OCI-LY7 (cell line): ENCODE measurements around the gene CLEC4G. TPM values are rescaled to one million over a fixed set of nuclear protein-coding genes. Genes with fewer than 3 reads are reported as not detected.

Experiments
- BruUV-seq: library from RNA; stranded (reverse); fragments of 400-500 nt; replicated peaks from 2 replicates; lab custom pipeline; 2021; lab: Mats Ljungman, UMichigan
- CTCF ChIA-PET: fragments of 300-600 bp; sonication (Branson Sonifier 250); formaldehyde crosslinking; loops from one replicate; lab custom pipeline; 2022; ENCODE audit warnings: antibody characterized with exemption; ENCODE audit not compliant: unreplicated experiment; lab: Charles Lee
- POLR2A ChIA-PET: fragments of 300-600 bp; sonication (Branson Sonifier 250); formaldehyde crosslinking; loops from one replicate; lab custom pipeline; 2022; ENCODE audit warnings: antibody characterized with exemption; lab: Charles Lee
- DNase-seq: peaks from one replicate; pipeline ENCODE4 v3.0.0-alpha.2; 2015; ENCODE audit warnings: low spot score
- H2AFZ ChIP-seq: fragments of 200-600 bp; sonication (generic), shearing (Covaris generic); 2 replicates; pipeline ENCODE4 v1.6.1; 2014; ENCODE audit warnings: mild to moderate bottlenecking, antibody characterized with exemption, low read length, moderate library complexity
- H3K27ac ChIP-seq: fragments of 200-600 bp; sonication (generic); 2 replicates; pipeline ENCODE4 v1.5.1; 2014; ENCODE audit warnings: mixed run types, low read depth, mild to moderate bottlenecking, moderate library complexity, low read length, inconsistent platforms; ENCODE audit not compliant: poor library complexity, severe bottlenecking
- H3K36me3 ChIP-seq: fragments of 200-600 bp; sonication (generic); 2 replicates; pipeline ENCODE4 v1.6.1; 2014; ENCODE audit warnings: mild to moderate bottlenecking, antibody characterized with exemption, low read length, moderate library complexity, mixed read lengths; ENCODE audit not compliant: insufficient read depth
- H3K4me1 ChIP-seq: fragments of 200-600 bp; sonication (generic); 2 replicates; pipeline ENCODE4 v1.5.1; 2014; ENCODE audit warnings: mild to moderate bottlenecking, low read length; ENCODE audit not compliant: insufficient read depth, poor library complexity, severe bottlenecking
- H3K4me2 ChIP-seq: fragments of 200-600 bp; sonication (generic); 2 replicates; pipeline ENCODE4 v1.6.1; 2014; ENCODE audit warnings: mild to moderate bottlenecking, low read length
- H3K4me3 ChIP-seq: fragments of 200-600 bp; sonication (generic); 2 replicates; pipeline ENCODE4 v1.5.1; 2014; ENCODE audit warnings: mild to moderate bottlenecking, low read depth, low read length; ENCODE audit not compliant: poor library complexity, severe bottlenecking
- H3K79me2 ChIP-seq: fragments of 200-600 bp; sonication (generic); 2 replicates; pipeline ENCODE4 v1.6.1; 2016; ENCODE audit warnings: low read depth, mild to moderate bottlenecking, low read length, moderate library complexity, mixed read lengths; ENCODE audit not compliant: insufficient read depth
- H3K9me2 ChIP-seq: fragments of 200-600 bp; sonication (generic); 2 replicates; pipeline ENCODE4 v1.6.1; 2016; ENCODE audit warnings: mild to moderate bottlenecking, low read length, mixed read lengths; ENCODE audit not compliant: insufficient read depth
- H3K9me3 ChIP-seq: fragments of 200-600 bp; sonication (generic); 2 replicates; pipeline ENCODE4 v1.6.1; 2014; ENCODE audit warnings: mild to moderate bottlenecking, mixed run types, low read length, mixed read lengths
- H4K20me1 ChIP-seq: fragments of 200-600 bp; sonication (generic); 2 replicates; pipeline ENCODE4 v1.6.1; 2014; ENCODE audit warnings: mild to moderate bottlenecking, antibody characterized with exemption, low read length, moderate library complexity, mixed read lengths; ENCODE audit not compliant: insufficient read depth
- EZH2phosphoT487 ChIP-seq: fragments of 200-600 bp; sonication (generic); IDR thresholded peaks from 2 replicates; pipeline ENCODE4 v1.6.1; 2018; ENCODE audit warnings: low read depth, borderline replicate concordance, mild to moderate bottlenecking, mixed run types, antibody characterized with exemption, low read length, moderate library complexity, mixed read lengths
- intact Hi-C: fragments of 100-400 bp; cut with micrococcal nuclease; formaldehyde crosslinking; loops from one replicate; pipeline ENCODE4 v1.10.0; 2022; ENCODE audit not compliant: unreplicated experiment
- total RNA-seq, 2 experiments: library from RNA; depleted of rRNA in 1 of 2; stranded (reverse); fragments of >200 nt in 1 of 2; shearing (Covaris generic) in 1 of 2; gene quantifications; 2 replicates each; pipeline ENCODE4 v1.2.3, GENCODE V29; 2014 to 2022
- TF ChIP-seq, protein P1 (sequence below): fragments of 200-600 bp; sonication (generic); conservative IDR thresholded peaks from 2 replicates; pipeline ENCODE4 v1.5.1; 2014; ENCODE audit warnings: mild to moderate bottlenecking, antibody characterized with exemption, low read length, moderate library complexity, mixed read lengths

CLEC4G gene
- total RNA-seq, 2 experiments from 2014 or later, result not detected

GRCh38 chr19:7678971-7679751 is 52.7 kb downstream of the CLEC4G start:
- Histone ChIP-seq H3K9me3 (no peaks in the 10 kb centered on the region), H2AFZ (peak overlapping the region; percentile 53; the same call in 1 of the 2 replicates), H3K4me3 (no peak overlapping the region), H3K79me2 (peaks cover 14% of the 10 kb centered on the region; the same call in 1 of the 2 replicates), H3K36me3 (peaks cover 23% of the 10 kb centered on the region), H3K4me2 (peak overlapping the region; percentile 19; the same call in 1 of the 2 replicates), H3K9me2 (no peaks in the 10 kb centered on the region), H3K27ac (no peak overlapping the region), H4K20me1 (no peaks in the 10 kb centered on the region), H3K4me1 (peaks cover 47% of the 10 kb centered on the region)
- ChIA-PET CTCF (no interaction called here), POLR2A (interaction anchor here (0.6 kb wide), 1 partner anchor 541 kb away, joined by 4 read pairs; no protein-coding TSS in a partner anchor)
- peak; percentile 76 for DNase-seq
- no peak for TF ChIP-seq EZH2phosphoT487
- TF ChIP-seq, protein P1, sequence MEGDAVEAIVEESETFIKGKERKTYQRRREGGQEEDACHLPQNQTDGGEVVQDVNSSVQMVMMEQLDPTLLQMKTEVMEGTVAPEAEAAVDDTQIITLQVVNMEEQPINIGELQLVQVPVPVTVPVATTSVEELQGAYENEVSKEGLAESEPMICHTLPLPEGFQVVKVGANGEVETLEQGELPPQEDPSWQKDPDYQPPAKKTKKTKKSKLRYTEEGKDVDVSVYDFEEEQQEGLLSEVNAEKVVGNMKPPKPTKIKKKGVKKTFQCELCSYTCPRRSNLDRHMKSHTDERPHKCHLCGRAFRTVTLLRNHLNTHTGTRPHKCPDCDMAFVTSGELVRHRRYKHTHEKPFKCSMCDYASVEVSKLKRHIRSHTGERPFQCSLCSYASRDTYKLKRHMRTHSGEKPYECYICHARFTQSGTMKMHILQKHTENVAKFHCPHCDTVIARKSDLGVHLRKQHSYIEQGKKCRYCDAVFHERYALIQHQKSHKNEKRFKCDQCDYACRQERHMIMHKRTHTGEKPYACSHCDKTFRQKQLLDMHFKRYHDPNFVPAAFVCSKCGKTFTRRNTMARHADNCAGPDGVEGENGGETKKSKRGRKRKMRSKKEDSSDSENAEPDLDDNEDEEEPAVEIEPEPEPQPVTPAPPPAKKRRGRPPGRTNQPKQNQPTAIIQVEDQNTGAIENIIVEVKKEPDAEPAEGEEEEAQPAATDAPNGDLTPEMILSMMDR, result peak; percentile 81
- BruUV-seq, result no TSS peak
- intact Hi-C loops, result loop anchor here (1.0 kb wide), 1 partner anchor 120 kb away; no protein-coding TSS in a partner anchor

Other genes with a start within 250 kb of the CLEC4G start
- gene PEX11G, start 243.1 kb downstream of the CLEC4G start, total RNA-seq (2014; rRNA removed; shearing (Covaris generic)), result not detected in 2 replicates
- not detected in 2 replicates for gene PEX11G, start 243.1 kb downstream of the CLEC4G start, total RNA-seq (2022)
- gene ZNF358, start 216.0 kb downstream of the CLEC4G start, total RNA-seq (2014; rRNA removed; shearing (Covaris generic)), result not detected in 2 replicates
- not detected in 2 replicates for gene ZNF358, start 216.0 kb downstream of the CLEC4G start, total RNA-seq (2022)
- 2.4 and 7.8 TPM in 2 replicates for gene MCOLN1, start 209.5 kb downstream of the CLEC4G start, total RNA-seq (2014; rRNA removed; shearing (Covaris generic))
- 16.7 and 18.3 TPM in 2 replicates for gene MCOLN1, start 209.5 kb downstream of the CLEC4G start, total RNA-seq (2022)
- 50.6 and 54.3 TPM in 2 replicates for gene PNPLA6, start 196.4 kb downstream of the CLEC4G start, total RNA-seq (2014; rRNA removed; shearing (Covaris generic))
- 92.4 and 93.0 TPM in 2 replicates for gene PNPLA6, start 196.4 kb downstream of the CLEC4G start, total RNA-seq (2022)
- gene CAMSAP3, start 136.2 kb downstream of the CLEC4G start, total RNA-seq (2014; rRNA removed; shearing (Covaris generic)), result 1.1 and 1.6 TPM in 2 replicates
- gene CAMSAP3, start 136.2 kb downstream of the CLEC4G start, total RNA-seq (2022), result 1.9 and 2.8 TPM in 2 replicates
- gene XAB2, start 102.6 kb downstream of the CLEC4G start, total RNA-seq (2014; rRNA removed; shearing (Covaris generic)), result 35.0 and 36.6 TPM in 2 replicates
- 39.7 and 39.9 TPM in 2 replicates for gene XAB2, start 102.6 kb downstream of the CLEC4G start, total RNA-seq (2022)
- 48.8 and 65.4 TPM in 2 replicates for gene PET100, start 102.3 kb downstream of the CLEC4G start, total RNA-seq (2014; rRNA removed; shearing (Covaris generic))
- 111 and 118 TPM in 2 replicates for gene PET100, start 102.3 kb downstream of the CLEC4G start, total RNA-seq (2022)
- 0.82 TPM in 1 of 2 replicates, not detected in the other for gene PCP2, start 98.4 kb downstream of the CLEC4G start, total RNA-seq (2014; rRNA removed; shearing (Covaris generic))
- 2.0 and 2.1 TPM in 2 replicates for gene PCP2, start 98.4 kb downstream of the CLEC4G start, total RNA-seq (2022)
- 27.7 and 43.0 TPM in 2 replicates for gene STXBP2, start 95.0 kb downstream of the CLEC4G start, total RNA-seq (2014; rRNA removed; shearing (Covaris generic))
- 121 and 138 TPM in 2 replicates for gene STXBP2, start 95.0 kb downstream of the CLEC4G start, total RNA-seq (2022)
- not detected in 2 replicates for gene RETN, start 63.1 kb downstream of the CLEC4G start, total RNA-seq (2014; rRNA removed; shearing (Covaris generic))
- not detected in 2 replicates for gene RETN, start 63.1 kb downstream of the CLEC4G start, total RNA-seq (2022)
- 0.22 and 0.28 TPM in 2 replicates for gene MCEMP1, start 55.0 kb downstream of the CLEC4G start, total RNA-seq (2014; rRNA removed; shearing (Covaris generic))
- not detected in 2 replicates for gene MCEMP1, start 55.0 kb downstream of the CLEC4G start, total RNA-seq (2022)
- gene TRAPPC5, start 51.3 kb downstream of the CLEC4G start, total RNA-seq (2014; rRNA removed; shearing (Covaris generic)), result 78.4 and 91.5 TPM in 2 replicates
- gene TRAPPC5, start 51.3 kb downstream of the CLEC4G start, total RNA-seq (2022), result 115 and 150 TPM in 2 replicates
- gene FCER2, start 30.0 kb downstream of the CLEC4G start, total RNA-seq (2014; rRNA removed; shearing (Covaris generic)), result 3.3 and 3.7 TPM in 2 replicates
- gene FCER2, start 30.0 kb downstream of the CLEC4G start, total RNA-seq (2022), result 3.9 and 4.6 TPM in 2 replicates
- gene CD209, start 15.4 kb upstream of the CLEC4G start, total RNA-seq (2014; rRNA removed; shearing (Covaris generic)), result not detected in 2 replicates
- gene CD209, start 15.4 kb upstream of the CLEC4G start, total RNA-seq (2022), result not detected in 2 replicates
- not detected in 2 replicates for gene CLEC4M, start 31.1 kb upstream of the CLEC4G start, total RNA-seq (2014; rRNA removed; shearing (Covaris generic))
- gene CLEC4M, start 31.1 kb upstream of the CLEC4G start, total RNA-seq (2022), result not detected in 2 replicates
- 2.7 and 7.4 TPM in 2 replicates for gene EVI5L, start 98.1 kb upstream of the CLEC4G start, total RNA-seq (2014; rRNA removed; shearing (Covaris generic))
- gene EVI5L, start 98.1 kb upstream of the CLEC4G start, total RNA-seq (2022), result 5.5 and 5.9 TPM in 2 replicates
- gene PRR36, start 142.3 kb upstream of the CLEC4G start, total RNA-seq (2014; rRNA removed; shearing (Covaris generic)), result not detected in 2 replicates
- 0.17 TPM in 1 of 2 replicates, not detected in the other for gene PRR36, start 142.3 kb upstream of the CLEC4G start, total RNA-seq (2022)
- 0.08 TPM in 1 of 2 replicates, not detected in the other for gene LRRC8E, start 156.4 kb upstream of the CLEC4G start, total RNA-seq (2014; rRNA removed; shearing (Covaris generic))
- gene LRRC8E, start 156.4 kb upstream of the CLEC4G start, total RNA-seq (2022), result not detected in 2 replicates
- gene MAP2K7, start 171.8 kb upstream of the CLEC4G start, total RNA-seq (2014; rRNA removed; shearing (Covaris generic)), result 19.4 and 23.2 TPM in 2 replicates
- 44.5 and 48.1 TPM in 2 replicates for gene MAP2K7, start 171.8 kb upstream of the CLEC4G start, total RNA-seq (2022)
- 0.13 TPM in 1 of 2 replicates, not detected in the other for gene TGFBR3L, start 182.7 kb upstream of the CLEC4G start, total RNA-seq (2014; rRNA removed; shearing (Covaris generic))
- gene TGFBR3L, start 182.7 kb upstream of the CLEC4G start, total RNA-seq (2022), result 0.61 and 0.74 TPM in 2 replicates
- 4.9 and 21.6 TPM in 2 replicates for gene SNAPC2, start 188.2 kb upstream of the CLEC4G start, total RNA-seq (2014; rRNA removed; shearing (Covaris generic))
- gene SNAPC2, start 188.2 kb upstream of the CLEC4G start, total RNA-seq (2022), result 6.2 and 8.2 TPM in 2 replicates
- gene CTXN1, start 194.0 kb upstream of the CLEC4G start, total RNA-seq (2014; rRNA removed; shearing (Covaris generic)), result 0.13 TPM in 1 of 2 replicates, not detected in the other
- gene CTXN1, start 194.0 kb upstream of the CLEC4G start, total RNA-seq (2022), result 0.98 and 1.0 TPM in 2 replicates
- gene TIMM44, start 211.6 kb upstream of the CLEC4G start, total RNA-seq (2014; rRNA removed; shearing (Covaris generic)), result 86.0 and 89.0 TPM in 2 replicates
- gene TIMM44, start 211.6 kb upstream of the CLEC4G start, total RNA-seq (2022), result 97.6 and 116 TPM in 2 replicates